HEK293 (cell line): Measurements from ENCODE around the gene NME1.

Experiments used
- ATF2 ChIP-seq: fragments of 450-650 bp; formaldehyde crosslinking; IDR thresholded peaks from 2 replicates; pipeline ENCODE4 v1.5.1; 2016; ENCODE audit warnings: missing biosample characterization, missing genetic modification characterization, low read depth
- BCL11B ChIP-seq: fragments of 450-650 bp; formaldehyde crosslinking; IDR thresholded peaks from 2 replicates; pipeline ENCODE4 v1.5.1; 2016; ENCODE audit warnings: low read depth, missing biosample characterization, missing genetic modification characterization
- EGR2 ChIP-seq: fragments of 450-650 bp; formaldehyde crosslinking; IDR thresholded peaks from 2 replicates; pipeline ENCODE4 v1.5.1; 2016; ENCODE audit warnings: low read depth, missing biosample characterization, missing genetic modification characterization
- FEZF1 ChIP-seq: fragments of 450-650 bp; formaldehyde crosslinking; IDR thresholded peaks from 2 replicates; pipeline ENCODE4 v1.5.1; 2016; ENCODE audit warnings: missing biosample characterization, missing genetic modification characterization
- GFI1B ChIP-seq: fragments of 450-650 bp; formaldehyde crosslinking; IDR thresholded peaks from 2 replicates; pipeline ENCODE4 v1.5.1; 2016; ENCODE audit warnings: missing biosample characterization, missing genetic modification characterization
- HOXD13 ChIP-seq: sonication (generic); formaldehyde crosslinking; IDR thresholded peaks from 2 replicates; pipeline ENCODE4 v1.8.0; 2022; ENCODE audit warnings: missing genetic modification reagents, borderline replicate concordance
- KLF9 ChIP-seq: fragments of 450-650 bp; formaldehyde crosslinking; IDR thresholded peaks from 2 replicates; pipeline ENCODE4 v1.5.1; 2016; ENCODE audit warnings: missing biosample characterization, missing genetic modification characterization, low read depth
- MZF1 ChIP-seq: fragments of 450-650 bp; formaldehyde crosslinking; IDR thresholded peaks from 2 replicates; pipeline ENCODE4 v1.5.1; 2017; ENCODE audit warnings: missing biosample characterization, missing genetic modification characterization, borderline replicate concordance
- PRDM1 ChIP-seq: fragments of 450-650 bp; formaldehyde crosslinking; IDR thresholded peaks from 2 replicates; pipeline ENCODE4; 2016; ENCODE audit warnings: missing biosample characterization, missing genetic modification characterization
- SP3 ChIP-seq: fragments of 450-650 bp; formaldehyde crosslinking; IDR thresholded peaks from 2 replicates; pipeline ENCODE4 v1.5.1; 2016; ENCODE audit warnings: missing biosample characterization, missing genetic modification characterization
- ZBTB17 ChIP-seq: fragments of 450-650 bp; formaldehyde crosslinking; IDR thresholded peaks from 2 replicates; pipeline ENCODE4 v1.5.1; 2016; ENCODE audit warnings: missing biosample characterization, missing genetic modification characterization
- ZNF214 ChIP-seq: fragments of 450-650 bp; formaldehyde crosslinking; IDR thresholded peaks from 2 replicates; pipeline ENCODE4 v1.5.1; 2017; ENCODE audit warnings: missing biosample characterization, mild to moderate bottlenecking, missing genetic modification characterization, borderline replicate concordance
- ZNF23 ChIP-seq: fragments of 450-650 bp; formaldehyde crosslinking; IDR thresholded peaks from 2 replicates; pipeline ENCODE4 v1.5.1; 2016; ENCODE audit warnings: missing biosample characterization, missing genetic modification characterization, borderline replicate concordance
- ZNF24 ChIP-seq: fragments of 450-650 bp; formaldehyde crosslinking; IDR thresholded peaks from 2 replicates; pipeline ENCODE4 v1.5.1; 2016; ENCODE audit warnings: missing biosample characterization, missing genetic modification characterization
- ZNF423 ChIP-seq: fragments of 450-650 bp; formaldehyde crosslinking; IDR thresholded peaks from 2 replicates; pipeline ENCODE4 v1.5.1; 2016; ENCODE audit warnings: missing biosample characterization, missing genetic modification characterization
- ZNF510 ChIP-seq: fragments of 450-650 bp; formaldehyde crosslinking; IDR thresholded peaks from 2 replicates; pipeline ENCODE4 v1.5.1; 2018; ENCODE audit warnings: mild to moderate bottlenecking, missing genetic modification characterization, missing biosample characterization; ENCODE audit not compliant: insufficient replicate concordance
- ZNF529 ChIP-seq: fragments of 450-650 bp; formaldehyde crosslinking; IDR thresholded peaks from 2 replicates; pipeline ENCODE4 v1.5.1; 2017; ENCODE audit warnings: missing genetic modification characterization, missing biosample characterization; ENCODE audit not compliant: insufficient replicate concordance
- ZNF610 ChIP-seq: fragments of 450-650 bp; formaldehyde crosslinking; IDR thresholded peaks from 2 replicates; pipeline ENCODE4 v1.5.1; 2016; ENCODE audit warnings: missing biosample characterization, missing genetic modification characterization, borderline replicate concordance
- ZNF621 ChIP-seq: fragments of 450-650 bp; formaldehyde crosslinking; IDR thresholded peaks from 2 replicates; pipeline ENCODE4 v1.5.1; 2017; ENCODE audit warnings: missing biosample characterization, missing genetic modification characterization
- ZNF624 ChIP-seq: fragments of 450-650 bp; formaldehyde crosslinking; IDR thresholded peaks from 2 replicates; pipeline ENCODE4 v1.5.1; 2017; ENCODE audit warnings: missing biosample characterization, missing genetic modification characterization
- ZNF658 ChIP-seq: fragments of 450-650 bp; formaldehyde crosslinking; IDR thresholded peaks from 2 replicates; pipeline ENCODE4; 2016; ENCODE audit warnings: missing biosample characterization, missing genetic modification characterization
- ZNF747 ChIP-seq: fragments of 450-650 bp; formaldehyde crosslinking; IDR thresholded peaks from 2 replicates; pipeline ENCODE4 v1.5.1; 2016; ENCODE audit warnings: missing biosample characterization, missing genetic modification characterization
- ZNF776 ChIP-seq: fragments of 450-650 bp; formaldehyde crosslinking; IDR thresholded peaks from 2 replicates; pipeline ENCODE4 v1.5.0; 2017; ENCODE audit warnings: missing biosample characterization, missing genetic modification characterization, borderline replicate concordance
- TF ChIP-seq, protein P1 (sequence below): fragments of 450-650 bp; formaldehyde crosslinking; IDR thresholded peaks from 2 replicates; pipeline ENCODE4 v1.5.1; 2016; ENCODE audit warnings: missing biosample characterization, missing genetic modification characterization
- TF ChIP-seq, protein P2 (sequence below): fragments of 450-650 bp; formaldehyde crosslinking; conservative IDR thresholded peaks from 2 replicates; pipeline ENCODE4 v1.5.1; 2016; ENCODE audit warnings: low read depth, missing biosample characterization, missing genetic modification characterization
- TF ChIP-seq, protein P3 (sequence below): fragments of 450-650 bp; IDR thresholded peaks from 2 replicates; pipeline ENCODE4 v1.5.1; 2018; ENCODE audit warnings: missing biosample characterization, mild to moderate bottlenecking, missing genetic modification characterization
- TF ChIP-seq, protein P4 (sequence below): fragments of 450-650 bp; formaldehyde crosslinking; IDR thresholded peaks from 2 replicates; pipeline ENCODE4 v1.5.1; 2017; ENCODE audit warnings: missing biosample characterization, missing genetic modification characterization

NME1 gene

GRCh38 chr17:51120739-51121619 is 32.4 kb upstream of the NME1 start, which contains the start of gene SPAG9 (continued):
- TF ChIP-seq, protein P1, sequence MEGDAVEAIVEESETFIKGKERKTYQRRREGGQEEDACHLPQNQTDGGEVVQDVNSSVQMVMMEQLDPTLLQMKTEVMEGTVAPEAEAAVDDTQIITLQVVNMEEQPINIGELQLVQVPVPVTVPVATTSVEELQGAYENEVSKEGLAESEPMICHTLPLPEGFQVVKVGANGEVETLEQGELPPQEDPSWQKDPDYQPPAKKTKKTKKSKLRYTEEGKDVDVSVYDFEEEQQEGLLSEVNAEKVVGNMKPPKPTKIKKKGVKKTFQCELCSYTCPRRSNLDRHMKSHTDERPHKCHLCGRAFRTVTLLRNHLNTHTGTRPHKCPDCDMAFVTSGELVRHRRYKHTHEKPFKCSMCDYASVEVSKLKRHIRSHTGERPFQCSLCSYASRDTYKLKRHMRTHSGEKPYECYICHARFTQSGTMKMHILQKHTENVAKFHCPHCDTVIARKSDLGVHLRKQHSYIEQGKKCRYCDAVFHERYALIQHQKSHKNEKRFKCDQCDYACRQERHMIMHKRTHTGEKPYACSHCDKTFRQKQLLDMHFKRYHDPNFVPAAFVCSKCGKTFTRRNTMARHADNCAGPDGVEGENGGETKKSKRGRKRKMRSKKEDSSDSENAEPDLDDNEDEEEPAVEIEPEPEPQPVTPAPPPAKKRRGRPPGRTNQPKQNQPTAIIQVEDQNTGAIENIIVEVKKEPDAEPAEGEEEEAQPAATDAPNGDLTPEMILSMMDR (tag by site-specific recombination), result no peak
- TF ChIP-seq ZNF510 (tag by site-specific recombination) (no peak), HOXD13 (CRISPR knock-in tag) (no peak), ZNF624 (tag by site-specific recombination) (no peak), KLF9 (tag by site-specific recombination) (peak; percentile 54; the same call in 1 of the 2 replicates), ZNF529 (tag by site-specific recombination) (no peak), SP3 (tag by site-specific recombination) (peak; percentile 81), FEZF1 (tag by site-specific recombination) (0 out of 2 replicates have a peak, but pooled peaks have one; percentile 7), ZNF776 (tag by site-specific recombination) (no peak), ZNF658 (no peak), ZBTB17 (tag by site-specific recombination) (no peak; the same call in none of the 2 replicates), PRDM1 (tag by site-specific recombination) (peak; percentile 73; the same call in 1 of the 2 replicates), ZNF747 (no peak), BCL11B (tag by site-specific recombination) (no peak), ZNF423 (tag by site-specific recombination) (peak; percentile 86), ZNF23 (tag by site-specific recombination) (no peak), ZNF621 (tag by site-specific recombination) (no peak), ZNF24 (tag by site-specific recombination) (no peak), ZNF214 (tag by site-specific recombination) (no peak), ZNF610 (tag by site-specific recombination) (peak; percentile 42; the same call in 1 of the 2 replicates), ATF2 (tag by site-specific recombination) (no peak; the same call in 1 of the 2 replicates), GFI1B (tag by site-specific recombination) (no peak), MZF1 (tag by site-specific recombination) (peak; percentile 71), EGR2 (tag by site-specific recombination) (0 out of 2 replicates have a peak, but pooled peaks have one; percentile 21)
- TF ChIP-seq, protein P2, sequence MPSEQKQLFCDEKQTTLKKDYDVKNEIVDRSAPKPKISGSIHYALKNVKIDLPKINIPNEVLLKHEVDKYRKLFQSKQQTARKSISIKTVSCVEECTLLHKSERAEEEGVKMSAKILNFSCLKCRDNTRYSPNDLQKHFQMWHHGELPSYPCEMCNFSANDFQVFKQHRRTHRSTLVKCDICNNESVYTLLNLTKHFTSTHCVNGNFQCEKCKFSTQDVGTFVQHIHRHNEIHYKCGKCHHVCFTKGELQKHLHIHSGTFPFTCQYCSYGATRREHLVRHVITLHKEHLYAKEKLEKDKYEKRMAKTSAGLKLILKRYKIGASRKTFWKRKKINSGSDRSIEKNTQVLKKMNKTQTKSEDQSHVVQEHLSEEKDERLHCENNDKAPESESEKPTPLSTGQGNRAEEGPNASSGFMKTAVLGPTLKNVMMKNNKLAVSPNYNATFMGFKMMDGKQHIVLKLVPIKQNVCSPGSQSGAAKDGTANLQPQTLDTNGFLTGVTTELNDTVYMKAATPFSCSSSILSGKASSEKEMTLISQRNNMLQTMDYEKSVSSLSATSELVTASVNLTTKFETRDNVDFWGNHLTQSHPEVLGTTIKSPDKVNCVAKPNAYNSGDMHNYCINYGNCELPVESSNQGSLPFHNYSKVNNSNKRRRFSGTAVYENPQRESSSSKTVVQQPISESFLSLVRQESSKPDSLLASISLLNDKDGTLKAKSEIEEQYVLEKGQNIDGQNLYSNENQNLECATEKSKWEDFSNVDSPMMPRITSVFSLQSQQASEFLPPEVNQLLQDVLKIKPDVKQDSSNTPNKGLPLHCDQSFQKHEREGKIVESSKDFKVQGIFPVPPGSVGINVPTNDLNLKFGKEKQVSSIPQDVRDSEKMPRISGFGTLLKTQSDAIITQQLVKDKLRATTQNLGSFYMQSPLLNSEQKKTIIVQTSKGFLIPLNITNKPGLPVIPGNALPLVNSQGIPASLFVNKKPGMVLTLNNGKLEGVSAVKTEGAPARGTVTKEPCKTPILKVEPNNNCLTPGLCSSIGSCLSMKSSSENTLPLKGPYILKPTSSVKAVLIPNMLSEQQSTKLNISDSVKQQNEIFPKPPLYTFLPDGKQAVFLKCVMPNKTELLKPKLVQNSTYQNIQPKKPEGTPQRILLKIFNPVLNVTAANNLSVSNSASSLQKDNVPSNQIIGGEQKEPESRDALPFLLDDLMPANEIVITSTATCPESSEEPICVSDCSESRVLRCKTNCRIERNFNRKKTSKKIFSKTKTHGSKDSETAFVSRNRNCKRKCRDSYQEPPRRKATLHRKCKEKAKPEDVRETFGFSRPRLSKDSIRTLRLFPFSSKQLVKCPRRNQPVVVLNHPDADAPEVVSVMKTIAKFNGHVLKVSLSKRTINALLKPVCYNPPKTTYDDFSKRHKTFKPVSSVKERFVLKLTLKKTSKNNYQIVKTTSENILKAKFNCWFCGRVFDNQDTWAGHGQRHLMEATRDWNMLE (tag by site-specific recombination), result 0 out of 2 replicates have a peak, but pooled peaks have one; percentile 6
- TF ChIP-seq, protein P3, sequence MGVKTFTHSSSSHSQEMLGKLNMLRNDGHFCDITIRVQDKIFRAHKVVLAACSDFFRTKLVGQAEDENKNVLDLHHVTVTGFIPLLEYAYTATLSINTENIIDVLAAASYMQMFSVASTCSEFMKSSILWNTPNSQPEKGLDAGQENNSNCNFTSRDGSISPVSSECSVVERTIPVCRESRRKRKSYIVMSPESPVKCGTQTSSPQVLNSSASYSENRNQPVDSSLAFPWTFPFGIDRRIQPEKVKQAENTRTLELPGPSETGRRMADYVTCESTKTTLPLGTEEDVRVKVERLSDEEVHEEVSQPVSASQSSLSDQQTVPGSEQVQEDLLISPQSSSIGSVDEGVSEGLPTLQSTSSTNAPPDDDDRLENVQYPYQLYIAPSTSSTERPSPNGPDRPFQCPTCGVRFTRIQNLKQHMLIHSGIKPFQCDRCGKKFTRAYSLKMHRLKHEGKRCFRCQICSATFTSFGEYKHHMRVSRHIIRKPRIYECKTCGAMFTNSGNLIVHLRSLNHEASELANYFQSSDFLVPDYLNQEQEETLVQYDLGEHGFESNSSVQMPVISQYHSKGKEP (tag by site-specific recombination), result no peak
- TF ChIP-seq, protein P4, sequence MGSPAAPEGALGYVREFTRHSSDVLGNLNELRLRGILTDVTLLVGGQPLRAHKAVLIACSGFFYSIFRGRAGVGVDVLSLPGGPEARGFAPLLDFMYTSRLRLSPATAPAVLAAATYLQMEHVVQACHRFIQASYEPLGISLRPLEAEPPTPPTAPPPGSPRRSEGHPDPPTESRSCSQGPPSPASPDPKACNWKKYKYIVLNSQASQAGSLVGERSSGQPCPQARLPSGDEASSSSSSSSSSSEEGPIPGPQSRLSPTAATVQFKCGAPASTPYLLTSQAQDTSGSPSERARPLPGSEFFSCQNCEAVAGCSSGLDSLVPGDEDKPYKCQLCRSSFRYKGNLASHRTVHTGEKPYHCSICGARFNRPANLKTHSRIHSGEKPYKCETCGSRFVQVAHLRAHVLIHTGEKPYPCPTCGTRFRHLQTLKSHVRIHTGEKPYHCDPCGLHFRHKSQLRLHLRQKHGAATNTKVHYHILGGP (tag by site-specific recombination), result no peak
